GM23338 (cell line): ENCODE results near the gene MAP3K6. TPM values are rescaled to one million over a fixed set of nuclear protein-coding genes. Genes with fewer than 3 reads are reported as not detected.
A peak's percentile ranks its signal among the peaks of the same experiment; 100 is the strongest.

Experiments used
- ATAC-seq: fragments of 200-7000 bp; cut with Tn5 transposase; 3 replicates; pipeline ENCODE4 v1.9.1; 2020
- DNase-seq: peaks from one replicate; pipeline ENCODE4 v3.0.0-alpha.2; 2015; ENCODE audit warnings: low spot score
- H2AFZ ChIP-seq: fragments of 200-600 bp; sonication (generic); 2 replicates; pipeline ENCODE4 v1.8.0; 2016; ENCODE audit warnings: antibody characterized with exemption, mild to moderate bottlenecking, moderate library complexity
- H3F3A ChIP-seq: fragments of 200-600 bp; sonication (generic); replicated peaks from 2 replicates; pipeline ENCODE4 v1.8.0; 2017; ENCODE audit warnings: antibody characterized with exemption, mixed run types, low read depth
- H3K27ac ChIP-seq: fragments of 200-600 bp; sonication (generic); 2 replicates; pipeline ENCODE4 v1.6.1; 2016; ENCODE audit warnings: low read depth
- H3K27me3 ChIP-seq: fragments of 200-600 bp; sonication (generic); 2 replicates; pipeline ENCODE4 v1.8.0; 2016; ENCODE audit warnings: mild to moderate bottlenecking, mixed run types, moderate library complexity; ENCODE audit not compliant: insufficient read depth
- H3K36me3 ChIP-seq: fragments of 200-600 bp; sonication (generic); 2 replicates; pipeline ENCODE4 v1.8.0; 2016; ENCODE audit warnings: mild to moderate bottlenecking; ENCODE audit not compliant: insufficient read depth
- H3K4me1 ChIP-seq: fragments of 200-600 bp; sonication (generic); 2 replicates; pipeline ENCODE4 v1.8.0; 2016; ENCODE audit warnings: mild to moderate bottlenecking, moderate library complexity; ENCODE audit not compliant: insufficient read depth
- H3K4me2 ChIP-seq: fragments of 200-600 bp; sonication (generic); 2 replicates; pipeline ENCODE4 v1.7.1; 2017; ENCODE audit warnings: mixed run types
- H3K4me3 ChIP-seq: fragments of 200-600 bp; sonication (generic); 2 replicates; pipeline ENCODE4 v1.6.1; 2016; ENCODE audit warnings: mixed run types
- H3K79me2 ChIP-seq: fragments of 200-600 bp; sonication (generic); replicated peaks from 2 replicates; pipeline ENCODE4 v1.8.0; 2017; ENCODE audit warnings: mild to moderate bottlenecking; ENCODE audit not compliant: insufficient read depth
- H3K9me2 ChIP-seq: fragments of 200-600 bp; sonication (generic); 2 replicates; pipeline ENCODE4 v1.8.0; 2017; ENCODE audit not compliant: insufficient read depth
- H4K20me1 ChIP-seq: fragments of 200-600 bp; sonication (generic); replicated peaks from 2 replicates; pipeline ENCODE4 v1.8.0; 2017; ENCODE audit warnings: mild to moderate bottlenecking; ENCODE audit not compliant: insufficient read depth
- H3K27ac Mint-ChIP-seq: 2 replicates; pipeline ENCODE4 v1.8.0; 2020; ENCODE audit warnings: inconsistent platforms, mild to moderate bottlenecking, moderate library complexity, mixed read lengths
- H3K27me3 Mint-ChIP-seq: 3 replicates; pipeline ENCODE4 v1.8.0; 2022; ENCODE audit warnings: low read depth, mild to moderate bottlenecking, moderate library complexity, mixed read lengths, inconsistent platforms; ENCODE audit not compliant: insufficient read depth, poor library complexity
- H3K36me3 Mint-ChIP-seq: 3 replicates; pipeline ENCODE4 v1.8.0; 2021; ENCODE audit warnings: low read depth, mild to moderate bottlenecking, inconsistent platforms, moderate library complexity, mixed read lengths
- H3K4me1 Mint-ChIP-seq: 3 replicates; pipeline ENCODE4 v1.8.0; 2020; ENCODE audit warnings: mild to moderate bottlenecking, inconsistent platforms, mixed read lengths
- H3K4me3 Mint-ChIP-seq: 3 replicates; pipeline ENCODE4 v1.8.0; 2021; ENCODE audit warnings: moderate library complexity, mild to moderate bottlenecking, inconsistent platforms, mixed read lengths
- H3K9me3 Mint-ChIP-seq: 3 replicates; pipeline ENCODE4 v1.8.0; 2020; ENCODE audit warnings: moderate library complexity, mild to moderate bottlenecking, inconsistent platforms, mixed read lengths
- CTCF ChIP-seq, 2 experiments: fragments of 200-600 bp in 1 of 2; sonication (generic) in 1 of 2; conservative IDR thresholded peaks; 2 replicates each; pipeline versions ENCODE4 v1.5.1 to v1.6.1; 2016 to 2017; ENCODE audit warnings: antibody characterized with exemption in 2 of 2, low read depth in 2 of 2, mild to moderate bottlenecking in 2 of 2, moderate library complexity in 1 of 2
- ETS1 ChIP-seq: IDR thresholded peaks from 2 replicates; pipeline ENCODE4 v1.6.1; 2016; ENCODE audit warnings: antibody characterized with exemption
- EZH2 ChIP-seq: fragments of 200-600 bp; sonication (generic); IDR thresholded peaks from one replicate; pipeline ENCODE4 v1.8.0; 2017; ENCODE audit warnings: antibody characterized with exemption, mild to moderate bottlenecking, low read depth; ENCODE audit not compliant: unreplicated experiment
- ZNF331 ChIP-seq: fragments of 250-450 bp; sonication (Bioruptor Pico); IDR thresholded peaks from 2 replicates; pipeline ENCODE4 v1.5.0; 2020; ENCODE audit warnings: low read depth, mild to moderate bottlenecking, moderate library complexity
- polyA plus RNA-seq: library from polyadenylated mRNA; unstranded; fragments of >200 nt; fragmentation: Nextera tagmentation; extraction: Ambion mirVana; gene quantifications from 2 replicates; pipeline ENCODE4 v1.2.1, GENCODE V29; 2016
- total RNA-seq: library from RNA; depleted of rRNA; stranded (reverse); fragments of >200 nt; shearing (Covaris generic); gene quantifications from 2 replicates; pipeline ENCODE4 v1.2.3, GENCODE V29; 2014
- TF ChIP-seq, protein P1 (sequence below): IDR thresholded peaks from one replicate; pipeline ENCODE4 v1.6.1; 2018; ENCODE audit warnings: antibody characterized with exemption; ENCODE audit not compliant: unreplicated experiment
- TF ChIP-seq, protein P2 (sequence below): fragments of 250-450 bp; sonication (Bioruptor Pico); IDR thresholded peaks from 2 replicates; pipeline ENCODE4 v1.5.0; 2020; ENCODE audit warnings: mild to moderate bottlenecking, moderate library complexity

MAP3K6 gene
- total and polyA plus RNA-seq, 2 experiments from 2014 or later, result 8.2 to 10.6 TPM

GRCh38 chr1:27358038-27358927, 8.5 kb downstream of the MAP3K6 start:
- TF ChIP-seq, protein P1, sequence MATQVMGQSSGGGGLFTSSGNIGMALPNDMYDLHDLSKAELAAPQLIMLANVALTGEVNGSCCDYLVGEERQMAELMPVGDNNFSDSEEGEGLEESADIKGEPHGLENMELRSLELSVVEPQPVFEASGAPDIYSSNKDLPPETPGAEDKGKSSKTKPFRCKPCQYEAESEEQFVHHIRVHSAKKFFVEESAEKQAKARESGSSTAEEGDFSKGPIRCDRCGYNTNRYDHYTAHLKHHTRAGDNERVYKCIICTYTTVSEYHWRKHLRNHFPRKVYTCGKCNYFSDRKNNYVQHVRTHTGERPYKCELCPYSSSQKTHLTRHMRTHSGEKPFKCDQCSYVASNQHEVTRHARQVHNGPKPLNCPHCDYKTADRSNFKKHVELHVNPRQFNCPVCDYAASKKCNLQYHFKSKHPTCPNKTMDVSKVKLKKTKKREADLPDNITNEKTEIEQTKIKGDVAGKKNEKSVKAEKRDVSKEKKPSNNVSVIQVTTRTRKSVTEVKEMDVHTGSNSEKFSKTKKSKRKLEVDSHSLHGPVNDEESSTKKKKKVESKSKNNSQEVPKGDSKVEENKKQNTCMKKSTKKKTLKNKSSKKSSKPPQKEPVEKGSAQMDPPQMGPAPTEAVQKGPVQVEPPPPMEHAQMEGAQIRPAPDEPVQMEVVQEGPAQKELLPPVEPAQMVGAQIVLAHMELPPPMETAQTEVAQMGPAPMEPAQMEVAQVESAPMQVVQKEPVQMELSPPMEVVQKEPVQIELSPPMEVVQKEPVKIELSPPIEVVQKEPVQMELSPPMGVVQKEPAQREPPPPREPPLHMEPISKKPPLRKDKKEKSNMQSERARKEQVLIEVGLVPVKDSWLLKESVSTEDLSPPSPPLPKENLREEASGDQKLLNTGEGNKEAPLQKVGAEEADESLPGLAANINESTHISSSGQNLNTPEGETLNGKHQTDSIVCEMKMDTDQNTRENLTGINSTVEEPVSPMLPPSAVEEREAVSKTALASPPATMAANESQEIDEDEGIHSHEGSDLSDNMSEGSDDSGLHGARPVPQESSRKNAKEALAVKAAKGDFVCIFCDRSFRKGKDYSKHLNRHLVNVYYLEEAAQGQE, result no peak
- TF ChIP-seq EZH2 (no peak), CTCF (conservative IDR thresholded peaks at IDR 0.05; ENCODE audit: low read depth in 2 of 2) (no peak), ZNF331 (CRISPR knock-in tag) (no peak), ETS1 (no peak)
- TF ChIP-seq, protein P2, sequence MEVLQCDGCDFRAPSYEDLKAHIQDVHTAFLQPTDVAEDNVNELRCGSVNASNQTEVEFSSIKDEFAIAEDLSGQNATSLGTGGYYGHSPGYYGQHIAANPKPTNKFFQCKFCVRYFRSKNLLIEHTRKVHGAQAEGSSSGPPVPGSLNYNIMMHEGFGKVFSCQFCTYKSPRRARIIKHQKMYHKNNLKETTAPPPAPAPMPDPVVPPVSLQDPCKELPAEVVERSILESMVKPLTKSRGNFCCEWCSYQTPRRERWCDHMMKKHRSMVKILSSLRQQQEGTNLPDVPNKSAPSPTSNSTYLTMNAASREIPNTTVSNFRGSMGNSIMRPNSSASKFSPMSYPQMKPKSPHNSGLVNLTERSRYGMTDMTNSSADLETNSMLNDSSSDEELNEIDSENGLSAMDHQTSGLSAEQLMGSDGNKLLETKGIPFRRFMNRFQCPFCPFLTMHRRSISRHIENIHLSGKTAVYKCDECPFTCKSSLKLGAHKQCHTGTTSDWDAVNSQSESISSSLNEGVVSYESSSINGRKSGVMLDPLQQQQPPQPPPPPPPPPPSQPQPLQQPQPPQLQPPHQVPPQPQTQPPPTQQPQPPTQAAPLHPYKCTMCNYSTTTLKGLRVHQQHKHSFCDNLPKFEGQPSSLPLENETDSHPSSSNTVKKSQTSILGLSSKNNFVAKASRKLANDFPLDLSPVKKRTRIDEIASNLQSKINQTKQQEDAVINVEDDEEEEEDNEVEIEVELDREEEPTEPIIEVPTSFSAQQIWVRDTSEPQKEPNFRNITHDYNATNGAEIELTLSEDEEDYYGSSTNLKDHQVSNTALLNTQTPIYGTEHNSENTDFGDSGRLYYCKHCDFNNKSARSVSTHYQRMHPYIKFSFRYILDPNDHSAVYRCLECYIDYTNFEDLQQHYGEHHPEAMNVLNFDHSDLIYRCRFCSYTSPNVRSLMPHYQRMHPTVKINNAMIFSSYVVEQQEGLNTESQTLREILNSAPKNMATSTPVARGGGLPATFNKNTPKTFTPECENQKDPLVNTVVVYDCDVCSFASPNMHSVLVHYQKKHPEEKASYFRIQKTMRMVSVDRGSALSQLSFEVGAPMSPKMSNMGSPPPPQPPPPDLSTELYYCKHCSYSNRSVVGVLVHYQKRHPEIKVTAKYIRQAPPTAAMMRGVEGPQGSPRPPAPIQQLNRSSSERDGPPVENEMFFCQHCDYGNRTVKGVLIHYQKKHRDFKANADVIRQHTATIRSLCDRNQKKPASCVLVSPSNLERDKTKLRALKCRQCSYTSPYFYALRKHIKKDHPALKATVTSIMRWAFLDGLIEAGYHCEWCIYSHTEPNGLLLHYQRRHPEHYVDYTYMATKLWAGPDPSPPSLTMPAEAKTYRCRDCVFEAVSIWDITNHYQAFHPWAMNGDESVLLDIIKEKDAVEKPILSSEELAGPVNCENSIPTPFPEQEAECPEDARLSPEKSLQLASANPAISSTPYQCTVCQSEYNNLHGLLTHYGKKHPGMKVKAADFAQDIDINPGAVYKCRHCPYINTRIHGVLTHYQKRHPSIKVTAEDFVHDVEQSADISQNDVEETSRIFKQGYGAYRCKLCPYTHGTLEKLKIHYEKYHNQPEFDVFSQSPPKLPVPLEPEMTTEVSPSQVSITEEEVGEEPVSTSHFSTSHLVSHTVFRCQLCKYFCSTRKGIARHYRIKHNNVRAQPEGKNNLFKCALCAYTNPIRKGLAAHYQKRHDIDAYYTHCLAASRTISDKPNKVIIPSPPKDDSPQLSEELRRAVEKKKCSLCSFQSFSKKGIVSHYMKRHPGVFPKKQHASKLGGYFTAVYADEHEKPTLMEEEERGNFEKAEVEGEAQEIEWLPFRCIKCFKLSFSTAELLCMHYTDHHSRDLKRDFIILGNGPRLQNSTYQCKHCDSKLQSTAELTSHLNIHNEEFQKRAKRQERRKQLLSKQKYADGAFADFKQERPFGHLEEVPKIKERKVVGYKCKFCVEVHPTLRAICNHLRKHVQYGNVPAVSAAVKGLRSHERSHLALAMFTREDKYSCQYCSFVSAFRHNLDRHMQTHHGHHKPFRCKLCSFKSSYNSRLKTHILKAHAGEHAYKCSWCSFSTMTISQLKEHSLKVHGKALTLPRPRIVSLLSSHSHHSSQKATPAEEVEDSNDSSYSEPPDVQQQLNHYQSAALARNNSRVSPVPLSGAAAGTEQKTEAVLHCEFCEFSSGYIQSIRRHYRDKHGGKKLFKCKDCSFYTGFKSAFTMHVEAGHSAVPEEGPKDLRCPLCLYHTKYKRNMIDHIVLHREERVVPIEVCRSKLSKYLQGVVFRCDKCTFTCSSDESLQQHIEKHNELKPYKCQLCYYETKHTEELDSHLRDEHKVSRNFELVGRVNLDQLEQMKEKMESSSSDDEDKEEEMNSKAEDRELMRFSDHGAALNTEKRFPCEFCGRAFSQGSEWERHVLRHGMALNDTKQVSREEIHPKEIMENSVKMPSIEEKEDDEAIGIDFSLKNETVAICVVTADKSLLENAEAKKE, result no peak
- H3K27ac ChIP-seq, result no peak overlapping the region
- peaks cover 5% of the 10 kb centered on the region; the same call in 1 of the 3 replicates for H3K36me3 Mint-ChIP-seq
- peaks cover 42% of the 10 kb centered on the region for H3K27me3 Mint-ChIP-seq
- H3K4me1 ChIP-seq, result peaks cover 14% of the 10 kb centered on the region
- H3K9me3 Mint-ChIP-seq, result no peaks in the 10 kb centered on the region
- H4K20me1 ChIP-seq, result no peaks in the 10 kb centered on the region
- peak overlapping the region; percentile 29; the same call in 1 of the 3 replicates for H3K4me3 Mint-ChIP-seq
- no peaks in the 10 kb centered on the region for H3K36me3 ChIP-seq
- no peak overlapping the region for H3K27ac Mint-ChIP-seq
- H3K9me2 ChIP-seq, result no peaks in the 10 kb centered on the region
- H2AFZ ChIP-seq, result no peak overlapping the region; the same call in 1 of the 2 replicates
- H3K79me2 ChIP-seq, result no peaks in the 10 kb centered on the region
- peaks cover 47% of the 10 kb centered on the region for H3K27me3 ChIP-seq
- no peak for ATAC-seq
- DNase-seq, result no peak
- H3K4me1 Mint-ChIP-seq, result peaks cover 16% of the 10 kb centered on the region; the same call in 2 of the 3 replicates
- peak overlapping the region; percentile 49; the same call in 1 of the 2 replicates for H3K4me2 ChIP-seq
- H3F3A ChIP-seq, result peaks cover 8% of the 10 kb centered on the region; the same call in 1 of the 2 replicates
- H3K4me3 ChIP-seq, result no peak overlapping the region
